Germinal center (tissue), 1 donor: Measurements from ENCODE around the gene RPL32.

Experiments used
- DNase-seq: peaks from one replicate; pipeline ENCODE4 v3.0.0; 2012; ENCODE audit warnings: mixed read lengths, low spot score

Gene RPL32

DNA sequence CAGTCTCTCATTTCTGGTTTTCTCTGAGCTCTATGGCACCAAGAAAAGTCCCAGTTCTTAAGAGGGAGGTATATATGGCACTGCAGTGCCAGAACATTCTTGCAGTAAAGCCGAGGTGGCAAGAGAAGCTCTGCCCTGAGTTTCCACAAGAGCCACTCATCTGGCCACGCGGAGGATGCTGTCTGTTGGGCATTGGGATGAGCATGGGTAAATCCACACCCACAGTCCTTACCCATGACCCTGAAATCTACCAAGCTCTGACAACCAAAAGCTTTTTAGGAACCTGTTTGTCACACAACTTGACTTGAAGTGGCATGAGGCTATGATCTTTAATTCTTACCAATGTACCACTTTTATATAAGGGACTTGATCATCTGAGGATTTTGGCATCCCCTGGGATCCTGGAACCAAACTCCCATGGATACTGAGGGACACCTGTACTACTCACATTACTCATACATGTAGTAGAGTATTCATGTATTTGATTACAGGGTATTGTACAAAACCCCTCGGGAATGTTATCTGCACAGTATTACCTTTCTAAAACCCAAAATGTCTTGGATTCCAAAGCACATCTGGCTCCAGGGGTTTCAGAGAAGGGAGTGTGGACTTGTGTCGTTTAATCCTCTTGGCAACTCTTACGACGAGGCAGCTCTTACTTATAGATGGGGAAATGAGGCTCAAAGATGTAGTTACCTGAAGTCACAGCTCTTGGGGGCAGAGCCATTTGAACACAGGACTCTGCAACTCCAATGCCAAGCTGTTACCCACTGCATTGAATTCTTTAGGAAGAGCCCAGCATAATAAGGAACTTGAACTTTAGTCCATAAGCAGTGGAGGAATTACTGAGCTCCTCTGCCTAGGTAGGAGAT lies 8.8 kb downstream of the RPL32 start:
- DNase-seq = no peak

DNA sequence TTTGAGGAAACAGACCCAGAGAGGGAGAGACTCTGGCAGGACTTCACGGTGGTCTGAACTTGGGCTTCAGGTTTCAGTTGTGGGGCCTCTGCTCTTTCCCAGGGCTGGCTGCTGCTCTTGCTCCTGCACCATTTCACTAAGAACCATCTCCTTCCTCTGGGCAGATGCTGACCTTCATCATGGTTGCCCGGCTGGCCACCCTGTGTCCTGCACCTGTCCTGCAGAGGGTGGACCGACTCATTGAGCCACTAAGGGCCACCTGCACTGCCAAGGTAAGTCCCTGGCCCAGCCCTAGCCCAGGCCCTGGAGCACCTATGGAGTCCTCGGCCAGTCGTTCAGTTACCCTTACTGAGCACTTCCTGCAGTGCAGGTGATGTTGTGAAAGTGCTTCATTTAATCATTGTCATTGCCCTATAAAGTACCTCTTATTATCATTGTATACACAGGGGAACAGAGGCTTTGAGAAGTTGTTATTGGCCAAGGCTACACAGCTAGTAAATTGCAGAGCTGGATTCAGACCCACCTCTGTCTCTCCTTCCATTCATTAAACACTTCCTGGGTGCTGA lies 10.0 kb downstream of the RPL32 start:
- no peak for DNase-seq

DNA sequence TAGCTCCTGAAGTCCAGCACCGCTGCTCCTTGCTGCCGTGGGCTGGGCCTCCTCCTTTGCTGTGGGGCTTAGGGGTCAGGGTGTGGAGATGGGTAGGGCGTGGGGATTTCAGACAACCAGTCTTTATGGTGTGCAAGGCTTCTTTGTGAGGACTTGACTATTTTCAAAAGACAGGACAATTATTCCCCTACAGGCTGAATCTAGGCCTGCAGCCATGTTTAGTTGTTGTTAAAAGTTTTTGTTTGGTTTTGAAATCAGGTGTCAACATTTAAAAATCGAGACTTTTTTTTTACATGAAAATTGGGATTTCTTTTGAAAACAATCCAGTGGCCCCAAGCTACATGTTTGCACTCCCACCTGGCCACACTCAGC lies 10.6 kb downstream of the RPL32 start:
- no peak for DNase-seq

DNA sequence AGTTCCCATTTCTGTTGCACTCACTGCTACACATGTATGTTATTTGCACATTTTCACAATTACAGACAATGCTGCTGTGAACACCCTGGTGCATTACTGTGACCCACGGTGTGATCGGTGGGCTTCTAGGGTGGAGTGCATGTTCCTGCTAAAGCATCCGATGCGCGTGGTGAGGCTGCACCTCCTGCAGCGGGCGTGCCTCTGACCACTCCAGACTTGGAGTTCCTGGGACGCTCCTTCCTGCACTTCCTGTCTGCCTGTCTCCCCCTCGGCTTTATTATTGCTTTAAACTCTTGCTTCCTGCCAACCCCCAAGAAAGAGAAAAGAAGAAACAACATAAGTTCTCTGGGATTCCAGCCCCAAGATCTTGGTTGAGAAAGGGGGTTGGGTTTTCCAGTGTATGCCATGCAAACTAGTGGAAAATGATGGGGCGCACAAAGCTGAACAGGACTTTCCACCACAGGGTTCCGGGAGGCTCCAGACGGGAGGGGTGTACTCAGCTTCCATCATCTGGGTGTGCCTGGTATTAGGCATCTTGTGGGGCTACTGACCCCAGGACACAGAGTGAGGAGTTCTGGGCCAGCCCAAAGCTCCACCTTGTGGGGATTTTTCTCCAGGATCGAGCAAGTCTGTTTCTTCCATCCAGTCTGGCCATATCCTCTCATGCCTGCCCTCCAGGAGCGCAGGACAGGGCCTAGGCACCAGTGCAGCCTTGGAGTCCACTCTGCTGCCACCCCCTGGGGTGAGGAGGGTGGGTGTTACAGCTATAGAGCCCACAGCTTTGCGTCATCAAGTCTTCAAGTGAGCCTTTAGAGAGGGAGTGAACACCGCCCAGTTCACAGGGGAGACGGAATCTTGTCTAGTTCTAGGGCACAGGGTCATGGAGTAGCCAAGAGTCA lies 11.2 kb downstream of the RPL32 start:
- DNase-seq = no peak

DNA sequence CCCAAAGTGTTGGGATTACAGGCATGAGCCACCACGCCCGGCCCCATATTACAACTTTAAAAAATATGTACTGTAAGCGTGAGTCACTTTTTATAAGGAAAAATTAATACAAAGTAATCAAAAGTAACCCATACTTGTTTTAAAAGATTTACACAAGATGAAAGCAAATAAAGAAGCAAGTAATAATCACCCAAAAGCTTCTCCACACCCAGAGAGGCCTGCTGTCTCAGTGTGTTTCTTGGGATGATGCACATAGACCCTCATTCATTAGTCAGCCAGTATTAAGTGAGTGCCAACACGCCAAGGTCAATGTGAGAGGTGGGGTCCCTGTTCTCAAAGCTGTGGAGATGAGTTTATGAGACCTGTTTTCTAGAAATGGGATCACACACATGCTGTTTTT lies 12.0 kb downstream of the RPL32 start:
- DNase-seq = no peak

DNA sequence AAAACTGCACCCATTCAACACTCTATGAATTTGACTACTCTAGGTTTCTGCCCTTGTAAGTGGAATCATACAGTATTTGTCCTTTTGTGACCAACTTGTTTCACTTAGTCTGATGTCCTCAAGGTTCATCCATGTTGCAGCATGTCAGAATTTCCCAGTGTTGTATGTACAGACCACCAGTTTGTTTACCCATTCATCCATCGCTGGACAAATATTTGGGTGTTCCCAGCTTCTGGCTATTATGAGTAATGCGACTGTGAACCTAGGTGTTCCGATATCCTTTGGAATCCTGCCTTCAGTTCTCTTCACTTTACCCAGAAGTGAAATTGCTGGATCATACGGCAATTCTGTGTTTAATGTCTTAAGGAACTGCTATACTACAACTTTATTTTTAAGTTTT lies 12.6 kb downstream of the RPL32 start:
- DNase-seq = no peak

DNA sequence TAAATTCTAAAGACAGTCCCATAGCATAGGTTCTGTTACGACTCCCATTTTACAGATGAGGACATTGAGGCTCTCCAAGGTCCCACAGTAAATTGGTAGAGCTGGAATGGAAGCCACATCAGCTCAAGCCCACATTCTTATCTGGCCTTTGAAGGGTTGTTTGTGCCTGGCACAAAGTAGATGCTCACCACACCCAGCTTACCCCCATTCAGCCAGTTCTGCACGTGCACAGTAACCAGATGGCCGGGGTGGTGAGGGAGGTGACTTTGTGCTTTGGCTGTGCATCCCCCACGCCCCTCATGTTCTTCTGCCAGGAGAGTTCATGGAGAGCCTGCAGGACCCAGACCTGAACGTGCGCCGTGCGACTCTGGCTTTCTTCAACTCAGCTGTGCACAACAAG lies 16.2 kb downstream of the RPL32 start:
- no peak for DNase-seq

DNA sequence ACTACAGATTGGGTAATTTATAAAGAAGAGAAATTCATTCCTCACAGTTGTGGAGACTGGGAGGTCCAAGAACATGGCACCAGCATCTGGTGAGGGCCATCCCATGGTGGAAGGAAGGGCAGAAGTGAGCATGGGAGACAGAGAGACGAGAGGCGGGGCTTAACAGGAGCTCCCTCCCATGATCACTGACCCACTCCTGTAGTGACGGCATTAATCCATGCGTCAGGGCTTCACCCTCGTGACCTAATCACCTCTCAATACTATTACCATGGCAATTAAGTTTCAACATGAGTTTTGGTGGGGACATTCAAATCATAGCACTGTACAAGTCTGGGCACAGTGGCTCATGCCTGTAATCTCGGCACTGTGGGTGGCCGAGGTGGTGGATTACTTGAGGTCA lies 17.1 kb downstream of the RPL32 start:
- DNase-seq = no peak

DNA sequence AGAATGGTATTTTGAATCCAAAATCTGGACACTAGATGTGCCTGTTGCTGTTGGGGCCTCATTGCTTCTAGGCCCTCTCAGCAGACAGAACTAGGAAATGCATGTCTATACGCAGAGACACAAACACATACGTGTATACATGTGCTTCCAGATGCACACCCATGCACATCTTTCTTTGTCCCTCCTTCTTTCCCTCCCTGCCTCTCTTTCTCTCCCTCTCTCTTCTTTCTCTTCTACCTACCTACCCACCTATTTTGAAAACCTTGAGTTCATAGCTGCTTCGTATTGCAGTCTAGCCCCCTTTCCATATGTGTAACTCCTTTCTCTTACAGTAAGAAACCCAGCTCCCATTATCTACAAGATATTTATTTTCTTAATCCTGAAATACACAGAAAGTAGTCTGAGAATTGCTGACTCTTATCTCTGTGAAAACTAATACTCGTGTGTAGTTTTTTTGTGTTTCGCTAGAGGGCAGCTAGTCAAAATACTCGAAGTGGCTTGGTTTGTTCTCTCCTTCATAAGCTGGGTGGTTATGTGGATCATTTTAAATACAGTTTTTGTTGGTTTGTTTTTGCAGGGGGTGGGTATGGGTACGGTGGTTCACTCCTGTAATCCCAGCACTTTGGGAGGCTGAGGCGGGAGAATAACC lies 18.5 kb downstream of the RPL32 start:
- no peak for DNase-seq

DNA sequence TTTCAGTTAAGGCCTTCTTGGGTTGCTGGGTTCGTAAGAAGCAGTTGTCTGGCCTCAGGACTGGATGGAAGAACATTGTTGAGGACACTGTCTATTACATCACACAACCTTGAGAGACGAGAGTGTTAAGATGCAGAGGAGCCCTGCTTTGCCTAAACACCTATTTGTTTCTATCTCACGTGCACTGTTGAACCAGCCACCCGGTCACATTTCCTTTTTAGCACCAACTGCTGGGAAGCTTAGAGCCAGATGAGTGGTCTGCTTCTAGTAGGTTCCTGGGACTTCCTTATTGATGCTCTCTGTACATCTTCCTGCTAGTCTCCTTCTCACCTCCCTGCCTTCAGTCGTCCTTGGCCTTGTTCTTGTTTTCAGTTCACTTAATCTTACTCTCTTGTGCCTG lies 22.6 kb downstream of the RPL32 start:
- peak; percentile 67 for DNase-seq

DNA sequence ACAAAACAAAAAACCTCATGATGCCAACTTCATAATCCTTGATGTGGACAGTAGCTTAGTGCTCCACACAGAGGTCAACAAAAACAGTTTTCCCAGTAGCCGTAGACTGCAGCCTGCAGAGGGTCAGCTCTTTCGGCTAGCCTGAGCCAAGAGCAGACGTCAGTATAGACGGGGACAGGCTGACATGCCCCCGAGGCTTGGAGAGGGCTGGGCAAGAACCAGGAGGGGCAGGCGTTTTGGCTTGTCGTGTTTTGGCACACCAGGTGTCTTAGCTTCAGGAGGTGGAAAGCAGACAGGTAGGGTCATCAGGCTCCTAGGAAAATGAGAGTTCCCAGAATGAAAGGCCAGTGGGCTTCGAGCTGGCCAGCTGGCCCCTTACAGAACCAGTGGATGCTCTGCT lies 23.1 kb downstream of the RPL32 start:
- DNase-seq = no peak

DNA sequence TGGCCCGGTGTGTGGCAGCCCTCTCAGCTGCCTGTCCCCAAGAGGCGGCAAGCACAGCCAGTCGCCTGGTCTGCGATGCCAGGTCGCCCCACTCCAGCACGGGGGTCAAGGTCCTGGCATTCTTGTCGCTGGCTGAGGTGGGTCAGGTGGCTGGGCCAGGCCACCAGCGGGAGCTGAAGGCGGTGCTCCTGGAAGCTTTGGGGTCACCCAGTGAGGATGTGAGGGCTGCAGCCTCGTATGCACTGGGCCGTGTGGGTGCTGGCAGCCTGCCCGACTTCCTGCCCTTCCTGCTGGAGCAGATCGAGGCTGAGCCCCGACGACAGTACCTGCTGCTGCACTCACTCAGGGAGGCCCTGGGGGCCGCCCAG lies 24.0 kb downstream of the RPL32 start:
- DNase-seq = no peak

DNA sequence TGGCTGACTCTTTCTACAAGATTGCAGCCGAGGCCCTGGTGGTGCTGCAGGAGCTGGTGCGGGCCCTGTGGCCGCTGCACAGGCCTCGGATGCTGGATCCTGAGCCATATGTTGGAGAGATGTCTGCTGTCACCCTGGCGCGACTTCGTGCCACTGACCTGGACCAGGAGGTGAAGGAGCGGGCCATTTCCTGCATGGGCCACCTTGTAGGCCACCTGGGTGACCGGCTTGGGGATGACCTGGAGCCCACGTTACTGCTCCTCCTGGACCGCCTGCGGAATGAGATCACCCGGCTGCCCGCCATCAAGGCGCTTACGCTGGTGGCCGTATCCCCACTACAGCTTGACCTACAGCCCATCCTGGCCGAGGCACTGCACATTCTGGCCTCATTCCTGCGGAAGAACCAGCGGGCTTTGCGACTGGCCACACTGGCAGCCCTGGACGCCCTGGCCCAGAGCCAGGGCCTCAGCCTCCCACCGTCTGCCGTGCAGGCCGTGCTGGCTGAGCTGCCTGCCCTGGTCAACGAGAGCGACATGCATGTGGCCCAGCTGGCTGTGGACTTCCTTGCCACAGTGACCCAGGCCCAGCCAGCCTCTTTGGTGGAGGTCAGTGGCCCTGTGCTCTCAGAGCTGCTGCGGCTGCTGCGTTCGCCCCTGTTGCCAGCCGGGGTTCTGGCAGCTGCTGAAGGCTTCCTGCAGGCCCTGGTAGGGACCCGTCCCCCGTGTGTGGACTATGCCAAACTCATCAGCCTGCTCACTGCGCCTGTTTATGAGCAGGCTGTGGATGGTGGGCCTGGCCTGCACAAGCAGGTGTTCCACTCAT lies 24.6 kb downstream of the RPL32 start:
- no peak for DNase-seq

DNA sequence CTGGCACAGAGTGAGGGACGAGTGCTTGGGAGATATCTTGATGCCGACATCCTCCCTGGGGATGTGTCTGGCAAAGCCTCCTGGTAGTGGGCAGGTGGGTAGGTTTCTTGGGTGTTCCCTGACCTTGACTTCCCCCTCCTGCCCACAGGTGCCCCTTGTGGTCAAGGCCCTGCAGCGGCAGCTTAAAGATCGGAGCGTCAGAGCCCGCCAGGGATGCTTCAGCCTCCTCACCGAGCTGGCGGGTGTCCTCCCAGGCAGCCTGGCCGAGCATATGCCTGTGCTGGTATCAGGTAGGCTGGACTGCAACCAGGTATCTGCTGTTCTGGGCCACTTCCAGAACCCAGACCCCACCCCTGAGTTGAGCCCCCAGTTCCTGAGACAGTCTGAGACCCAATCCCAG lies 25.6 kb downstream of the RPL32 start:
- DNase-seq = no peak

DNA sequence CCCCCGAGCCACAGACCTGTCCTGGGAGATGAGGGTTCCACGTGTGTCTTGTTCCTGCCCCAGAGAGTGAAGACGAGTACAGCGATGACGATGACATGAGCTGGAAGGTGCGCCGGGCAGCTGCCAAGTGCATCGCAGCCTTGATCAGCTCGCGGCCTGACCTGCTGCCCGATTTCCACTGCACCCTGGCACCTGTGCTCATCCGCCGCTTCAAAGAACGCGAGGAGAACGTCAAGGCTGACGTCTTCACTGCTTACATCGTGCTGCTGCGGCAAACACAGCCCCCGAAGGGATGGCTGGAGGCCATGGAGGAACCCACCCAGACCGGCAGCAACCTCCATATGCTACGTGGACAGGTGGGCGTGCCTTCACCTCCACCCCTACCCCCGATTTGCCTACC lies 26.3 kb downstream of the RPL32 start:
- no peak for DNase-seq

DNA sequence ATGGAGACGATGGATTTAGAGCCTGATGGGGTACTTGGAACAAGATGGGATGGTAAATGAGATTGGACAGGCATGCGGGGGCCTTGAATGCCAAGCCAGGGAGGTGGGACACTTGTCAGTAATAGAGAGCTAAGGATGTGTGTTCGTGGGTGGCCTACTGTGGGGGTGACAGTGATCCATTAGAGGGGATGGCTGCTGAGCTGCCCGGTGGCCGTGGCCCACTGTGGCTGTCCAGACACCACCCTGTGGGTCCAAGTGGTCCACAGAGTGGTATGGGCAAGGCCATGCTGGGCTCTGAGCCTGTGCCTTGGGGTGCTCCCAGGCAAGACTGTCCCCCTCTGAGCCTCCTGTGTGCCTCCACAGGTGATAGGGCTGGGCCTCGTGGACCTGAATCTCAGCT lies 27.4 kb downstream of the RPL32 start:
- no peak for DNase-seq

DNA sequence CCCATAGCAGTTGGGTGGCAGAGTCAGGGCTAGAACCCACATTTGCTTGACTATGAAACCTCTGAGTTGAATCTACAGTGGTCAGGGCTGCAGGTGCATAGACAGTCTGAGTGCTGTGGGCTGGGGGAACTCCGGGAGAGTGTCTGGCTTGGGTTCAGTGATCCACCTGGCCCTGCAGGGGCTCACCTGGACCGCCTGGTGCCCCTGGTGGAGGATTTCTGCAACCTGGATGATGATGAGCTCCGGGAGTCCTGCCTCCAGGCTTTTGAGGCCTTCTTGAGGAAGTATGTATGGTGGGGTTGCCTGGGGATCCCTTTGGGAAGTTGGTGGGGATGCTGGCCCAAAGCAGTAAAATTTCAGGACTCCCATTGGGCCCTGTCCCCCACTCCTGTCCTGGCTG lies 28.6 kb downstream of the RPL32 start:
- DNase-seq = no peak

DNA sequence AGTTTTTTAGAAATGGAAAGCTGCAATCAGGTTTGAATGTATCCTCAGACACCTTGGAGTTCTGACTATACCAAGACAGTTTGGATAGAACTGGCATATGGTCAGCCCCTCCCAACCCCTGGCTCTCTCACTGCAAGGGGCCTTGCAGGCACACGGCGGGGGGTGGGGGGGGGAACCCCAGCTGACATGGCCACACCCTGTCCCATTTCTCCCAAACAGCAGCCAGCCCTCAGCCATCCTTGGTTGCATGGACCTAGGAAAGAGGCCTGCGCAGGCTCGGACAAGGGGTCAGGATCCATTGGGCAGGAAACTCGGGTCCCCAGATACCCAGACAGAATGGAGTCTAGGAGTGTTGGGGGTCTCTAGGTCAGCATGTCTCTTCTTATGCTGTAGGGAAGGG lies 30.4 kb downstream of the RPL32 start:
- no peak for DNase-seq

DNA sequence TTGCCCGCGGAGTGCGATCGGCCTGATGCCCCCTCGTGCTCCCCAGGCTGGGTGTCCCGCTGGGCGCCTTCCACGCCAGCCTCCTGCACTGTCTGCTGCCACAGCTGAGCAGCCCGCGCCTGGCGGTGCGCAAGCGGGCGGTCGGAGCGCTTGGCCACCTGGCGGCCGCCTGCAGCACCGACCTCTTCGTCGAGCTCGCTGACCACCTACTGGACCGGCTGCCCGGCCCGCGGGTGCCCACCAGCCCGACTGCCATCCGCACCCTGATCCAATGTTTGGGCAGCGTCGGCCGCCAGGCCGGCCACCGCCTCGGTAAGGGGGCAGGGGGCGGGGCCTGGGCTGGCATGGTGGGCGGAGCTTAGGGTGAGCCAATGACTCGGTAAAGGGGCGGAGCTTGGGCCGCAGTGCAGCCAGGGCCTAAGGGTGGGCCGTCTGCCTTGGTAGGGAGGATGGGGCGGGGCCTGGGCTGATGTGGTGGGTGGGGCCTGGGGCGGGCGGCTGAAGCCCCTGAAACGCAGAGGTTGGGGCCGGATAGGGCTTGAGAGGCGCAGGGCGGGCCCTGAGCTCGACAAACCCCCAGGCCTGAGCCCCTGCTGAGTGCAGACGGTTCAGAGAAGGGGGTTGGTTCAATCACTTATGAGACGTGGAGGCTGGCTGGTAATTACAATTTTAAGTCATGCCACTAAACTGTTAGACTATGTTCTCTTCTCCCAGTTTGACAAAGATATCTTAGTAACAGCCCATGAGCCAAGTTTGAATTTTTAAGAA lies 31.2 kb downstream of the RPL32 start:
- peak; percentile 98 for DNase-seq

DNA sequence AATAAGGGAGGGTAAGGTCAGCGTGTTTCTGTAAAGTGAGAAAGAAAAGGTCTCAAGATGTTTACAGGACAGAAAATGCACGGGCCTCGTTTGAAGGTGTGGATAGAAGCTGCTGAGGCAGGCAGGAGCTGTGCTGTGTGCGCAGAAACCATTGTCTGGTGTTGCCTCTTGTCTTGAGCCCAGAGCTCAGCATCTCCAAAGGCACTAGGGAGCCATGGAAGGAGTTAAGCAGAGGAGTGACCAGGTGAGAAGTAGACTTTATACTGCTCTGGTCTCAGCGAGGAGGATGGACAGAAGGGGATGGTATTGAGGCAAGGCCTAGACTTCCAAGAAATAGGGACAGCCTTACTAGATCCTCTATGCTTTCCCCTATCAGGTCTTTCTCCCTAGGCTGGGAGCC lies 31.9 kb downstream of the RPL32 start:
- DNase-seq = no peak

DNA sequence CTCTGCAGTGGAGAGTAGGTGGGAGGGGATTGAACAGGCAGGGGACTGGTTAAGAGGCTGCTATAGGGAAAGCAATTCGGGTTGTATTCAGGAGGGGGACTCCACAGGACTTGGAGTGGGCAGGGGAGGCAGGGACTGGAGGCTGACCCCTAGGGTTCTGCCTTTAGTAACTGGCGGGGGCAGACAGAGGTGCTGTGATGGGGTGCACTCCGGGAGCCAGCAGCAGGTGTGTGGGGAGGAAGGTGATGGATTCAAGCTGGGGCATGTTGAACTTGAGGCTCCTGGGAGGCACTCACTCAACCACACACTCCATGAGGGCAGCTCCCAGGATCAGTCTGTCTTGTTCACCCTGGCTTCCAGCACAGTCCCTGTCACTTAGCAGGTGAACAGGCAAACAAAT lies 32.4 kb downstream of the RPL32 start:
- no peak for DNase-seq
